Measurements from ENCODE around the gene ENTPD3. TPM values are rescaled to one million over a fixed set of nuclear protein-coding genes. Genes with fewer than 3 reads are reported as not detected.

Gene ENTPD3
- total and polyA plus RNA-seq, 2 of the 8 experiments (the other 6 are each of a cell fraction or from before 2014, with no cell fraction given) = 0.60 to 1.0 TPM

DNA sequence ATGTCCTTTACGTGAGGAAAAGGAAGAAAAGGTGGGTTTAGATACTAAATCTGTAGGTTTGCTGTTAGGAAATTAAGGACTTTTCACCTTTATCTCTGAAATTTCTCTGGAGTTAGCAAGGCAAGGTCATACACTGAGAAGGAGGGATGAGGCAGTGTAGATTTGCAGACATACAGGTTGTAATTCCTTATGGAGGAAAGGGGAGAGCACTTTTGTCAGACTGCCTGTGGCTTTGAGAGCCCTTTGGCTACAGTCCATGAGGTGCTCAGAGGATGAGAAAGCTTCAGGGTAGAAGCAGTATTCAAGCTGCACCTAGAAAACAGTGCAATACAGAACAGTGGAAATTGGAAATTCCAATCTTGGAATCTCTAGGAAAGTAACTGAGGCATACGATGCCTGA lies 78.5 kb downstream of the ENTPD3 start:
- Histone ChIP-seq H3K79me2 (ENCODE audit: control insufficient read depth in 1 of 2, insufficient read depth in 2 of 2, low read length in 2 of 2) (0 out of 4 replicates have a peak, but pooled peaks cover 0 to under 1% of the 10 kb centered on the region in 2 experiments), H3K14ac (ENCODE audit: insufficient read length) (no peak overlapping the region), H2BK12ac (ENCODE audit: low read depth, low read length) (no peak overlapping the region), H4K8ac (ENCODE audit: extremely low read depth, insufficient read depth, low read length) (no peak overlapping the region), H3K79me1 (ENCODE audit: low read depth, low read length) (no peaks in the 10 kb centered on the region), H4K20me1 (replicated peaks in 1 of 2; ENCODE audit: control insufficient read depth in 1 of 2, insufficient read depth in 2 of 2, low read length in 2 of 2) (peaks cover 10 to 12% of the 10 kb centered on the region in 2 experiments), H3K36me3 (ENCODE audit: control insufficient read depth in 2 of 4, insufficient read depth in 4 of 4, low read length in 3 of 4) (peaks cover 13 to 57% (median 34%) of the 10 kb centered on the region in 4 experiments; a peak in 7 of 8 replicates), H3K4me2 (ENCODE audit: insufficient read depth in 1 of 2, low read depth in 2 of 2, low read length in 2 of 2) (no peak overlapping the region), H3K27ac (ENCODE audit: low read depth, low read length) (no peak overlapping the region), H3K56ac (replicated peaks; ENCODE audit: insufficient read length, low read depth, low read length) (no peak overlapping the region), H2AK5ac (ENCODE audit: low read depth, low read length) (no peak overlapping the region), H3K23ac (ENCODE audit: insufficient read length) (no peak overlapping the region), H4K91ac (replicated peaks; ENCODE audit: insufficient read length, low read length) (no peak overlapping the region), H2BK20ac (ENCODE audit: low read length) (no peak overlapping the region), H3K9ac (replicated peaks in 1 of 4; ENCODE audit: extremely low read depth in 1 of 4, low read depth in 3 of 4, low read length in 3 of 4) (no peak overlapping the region), H3K18ac (ENCODE audit: extremely low read depth, low read length) (no peak overlapping the region), H4K5ac (ENCODE audit: insufficient read length, low read depth, low read length) (no peak overlapping the region), H3K4me1 (replicated peaks in 1 of 4; ENCODE audit: control insufficient read depth in 3 of 4, insufficient read depth in 4 of 4, low read length in 3 of 4) (no peaks in the 10 kb centered on the region), H2BK120ac (replicated peaks; ENCODE audit: low read depth, low read length) (no peak overlapping the region), H3K9me3 (ENCODE audit: insufficient read depth in 2 of 2, low read depth in 1 of 2, low read length in 1 of 2) (no peaks in the 10 kb centered on the region), H2BK5ac (ENCODE audit: low read depth, low read length) (no peak overlapping the region), H3K23me2 (ENCODE audit: low read depth, low read length) (no peaks in the 10 kb centered on the region), H3K4me3 (ENCODE audit: extremely low read depth in 1 of 4, insufficient read depth in 2 of 4, low read depth in 3 of 4, low read length in 4 of 4) (no peak overlapping the region), H3K27me3 (replicated peaks in 1 of 4; ENCODE audit: control insufficient read depth in 3 of 4, extremely low read depth in 1 of 4, insufficient read depth in 3 of 4, low read length in 3 of 4) (no peaks in the 10 kb centered on the region), H3K4ac (replicated peaks; ENCODE audit: insufficient read length, low read depth, low read length) (no peak overlapping the region), H2AFZ (ENCODE audit: low read length) (no peak overlapping the region), H2BK15ac (ENCODE audit: low read length) (no peak overlapping the region)
- ChIA-PET CTCF (ENCODE audit: partially characterized antibody) (interaction anchor here (1.0 to 1.8 kb wide), 2 partner anchors 13 to 138 kb away, joined by 4 to 8 read pairs; no protein-coding TSS in a partner anchor), POLR2A (ENCODE audit: partially characterized antibody) (interaction anchor here (1.0 to 10.2 kb wide), 12 partner anchors 6 to 151 kb away, joined by 3 to 64 read pairs (median 9); partner anchors contain the start of genes RPL14, ZNF619, ZNF620 and ZNF621)
- 77% methylated on average over 2 of the region's 2 CpGs; no CpG with 5 or more reads in 1 of the 2 experiments for WGBS, 2 experiments (ENCODE audit: extremely low coverage in 1 of 2, insufficient coverage in 1 of 2, insufficient read length in 1 of 2, insufficient replicate concordance in 2 of 2, low coverage in 1 of 2, low lambda C conversion rate in 2 of 2, missing lambda C conversion rate in 1 of 2)
- no peak for DNase-seq (ENCODE audit: low read depth in 1 of 2, low spot score in 2 of 2)
- no peak for FAIRE-seq
- no peak for TF ChIP-seq CBX5 (IDR thresholded peaks at IDR 0.05; ENCODE audit: low read depth, low read length)
- no peak for TF ChIP-seq GABPA (IDR thresholded peaks at IDR 0.05; ENCODE audit: borderline replicate concordance, insufficient read depth, low read length)
- TF ChIP-seq RXRA (IDR thresholded peaks at IDR 0.05; ENCODE audit: insufficient read depth, low read depth, low read length) = no peak
- TF ChIP-seq TCF12 (IDR thresholded peaks at IDR 0.05; ENCODE audit: low read depth, low read length) = no peak
- no peak for TF ChIP-seq CHD2 (IDR thresholded peaks at IDR 0.05; ENCODE audit: low read length)
- no peak for TF ChIP-seq SP1 (IDR thresholded peaks at IDR 0.05; ENCODE audit: low read depth, low read length)
- TF ChIP-seq RFX5 (IDR thresholded peaks at IDR 0.05; ENCODE audit: borderline replicate concordance, low read depth, low read length) = no peak
- TF ChIP-seq HDAC6 (IDR thresholded peaks at IDR 0.05; ENCODE audit: low read depth, low read length) = no peak
- no peak for TF ChIP-seq PHF8 (conservative IDR thresholded peaks at IDR 0.05; ENCODE audit: low read depth, low read length)
- TF ChIP-seq EP300 (IDR thresholded peaks at IDR 0.05; ENCODE audit: borderline replicate concordance in 1 of 2, low read depth in 2 of 2, low read length in 2 of 2) = no peak
- no peak for TF ChIP-seq CTBP2 (IDR thresholded peaks at IDR 0.05; ENCODE audit: borderline replicate concordance, insufficient read depth, insufficient read length, low read length)
- no peak for TF ChIP-seq MAFK (IDR thresholded peaks at IDR 0.05; ENCODE audit: low read depth, low read length)
- no peak for TF ChIP-seq BCL11A (IDR thresholded peaks at IDR 0.05; ENCODE audit: low read depth in 2 of 2, low read length in 2 of 2)
- no peak for TF ChIP-seq SP4 (IDR thresholded peaks at IDR 0.05; ENCODE audit: low read length)
